Activated CD8-positive, alpha-beta memory T cell treated with anti-CD3 and anti-CD28 coated beads, Interleukin-2, amount 50 U/mL, for 48 hours (primary cell): Measurements from ENCODE around the gene PDS5B.
A peak's percentile ranks its signal among the peaks of the same experiment; 100 is the strongest.

Source experiments
- DNase-seq: peaks from one replicate; pipeline ENCODE4 v3.0.0-alpha.2; 2020

The PDS5B gene

GRCh38 chr13:32592082-32592481 is 5.8 kb downstream of the PDS5B start:
- no peak for DNase-seq

GRCh38 chr13:32594157-32594738 is 8.0 kb downstream of the PDS5B start:
- no peak for DNase-seq

DNA sequence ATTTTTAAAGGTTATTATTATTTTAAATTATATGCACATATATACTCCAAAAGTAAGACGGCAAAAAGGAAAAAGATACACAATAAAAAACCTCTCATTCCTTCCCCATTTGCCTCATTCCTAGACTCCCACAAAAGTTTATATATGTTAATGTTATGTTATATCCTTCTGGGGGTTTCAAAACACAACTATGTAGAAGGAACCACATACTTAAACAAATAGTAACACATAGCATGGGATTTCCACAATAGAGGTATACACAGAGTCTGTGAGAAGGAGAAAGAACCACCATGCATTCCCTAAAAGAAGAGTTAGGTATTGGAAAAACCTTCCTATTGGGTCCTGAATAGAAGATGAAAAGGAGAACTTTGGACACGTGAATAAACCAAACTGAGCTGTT is 9.1 kb downstream of the PDS5B start:
- DNase-seq, result no peak

GRCh38 chr13:32600890-32601289 is 14.6 kb downstream of the PDS5B start:
- DNase-seq, result no peak

- DNase-seq, result no peak
Observed at GRCh38 chr13:32609428-32609827, 23.2 kb downstream of the PDS5B start.

- no peak for DNase-seq
Observed at GRCh38 chr13:32610538-32610937, 24.3 kb downstream of the PDS5B start.

DNA sequence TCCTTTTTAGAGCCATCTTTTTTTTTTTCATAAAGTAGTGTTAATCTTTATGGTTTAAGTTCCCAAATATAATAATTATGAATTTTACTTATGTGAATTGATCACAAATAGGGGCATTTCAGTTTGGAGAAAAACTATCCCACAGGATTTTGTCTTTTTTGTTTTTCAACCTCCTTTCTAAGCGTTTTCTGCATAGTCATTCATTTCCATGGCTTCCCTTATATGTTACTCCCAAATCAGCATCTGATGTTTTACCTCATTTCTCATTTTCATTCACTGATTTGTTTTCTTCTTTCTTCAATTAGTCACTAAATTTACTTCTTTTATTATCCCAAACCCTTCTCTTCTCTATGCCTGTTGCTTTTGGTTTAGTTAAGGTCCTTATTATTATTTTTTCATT is 24.7 kb downstream of the PDS5B start:
- DNase-seq, result no peak

GRCh38 chr13:32616883-32617511 is 30.7 kb downstream of the PDS5B start:
- no peak for DNase-seq

DNA sequence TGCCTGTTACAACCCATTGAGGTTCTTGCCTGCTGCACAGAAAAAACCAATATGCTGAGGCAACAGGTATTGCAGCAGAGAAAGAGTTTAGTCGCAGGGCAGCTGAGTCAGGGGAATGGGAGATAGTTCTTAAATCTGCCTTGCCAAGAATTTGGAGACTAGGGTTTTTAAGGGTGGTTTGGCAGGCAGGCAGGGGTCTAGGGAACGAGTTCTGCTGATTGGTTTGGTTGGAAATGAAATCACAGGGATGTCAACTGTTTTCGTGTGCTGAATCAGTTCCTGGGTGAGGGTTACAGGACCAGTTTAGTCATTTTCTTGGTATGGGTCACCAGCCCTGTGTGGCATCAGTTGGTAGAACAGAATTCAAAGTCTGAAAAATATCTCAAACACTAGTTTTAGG is 36.6 kb downstream of the PDS5B start:
- DNase-seq, result no peak

- DNase-seq, result no peak
Observed at GRCh38 chr13:32624441-32624840, 38.2 kb downstream of the PDS5B start.

DNA sequence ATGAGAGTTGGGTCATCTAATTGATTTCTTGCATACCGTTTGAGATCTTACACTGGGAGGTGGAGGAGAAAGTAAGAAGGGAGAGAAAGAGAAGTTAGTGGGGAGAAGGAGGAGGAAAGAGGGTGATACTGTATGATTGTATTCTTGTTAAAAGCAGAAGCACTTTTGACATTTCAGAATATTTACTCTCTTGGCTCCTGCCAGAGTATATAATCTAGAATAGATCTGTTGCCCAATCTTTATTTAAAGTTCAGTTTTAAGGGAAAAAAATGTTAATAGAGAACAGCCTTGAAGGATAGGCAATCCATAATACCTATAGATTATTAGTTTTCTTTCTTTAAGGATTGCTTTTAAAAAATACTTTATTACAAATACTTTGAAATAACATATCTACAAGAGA is 41.5 kb downstream of the PDS5B start:
- DNase-seq, result no peak

GRCh38 chr13:32629313-32629712 is 43.1 kb downstream of the PDS5B start:
- no peak for DNase-seq

DNA sequence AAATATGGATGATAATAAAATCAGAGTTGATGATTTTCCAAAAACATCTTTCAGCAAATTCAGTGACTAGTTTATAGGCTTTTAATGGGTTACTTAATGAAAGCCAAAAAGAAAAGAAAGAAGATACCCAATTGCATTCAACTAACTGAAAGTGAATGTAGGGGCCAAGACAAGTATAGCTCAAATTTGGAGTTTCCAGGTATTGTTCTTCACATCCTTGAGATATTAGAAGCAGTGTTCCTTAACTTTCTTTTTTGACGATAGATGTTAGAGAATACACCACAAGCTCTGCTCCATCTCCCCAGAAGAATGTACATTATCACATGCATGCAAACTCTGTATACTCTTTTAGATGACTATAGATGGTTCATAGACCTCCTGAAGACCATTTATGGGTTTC is 43.6 kb downstream of the PDS5B start:
- DNase-seq, result no peak

- DNase-seq, result no peak
Observed at GRCh38 chr13:32632343-32632909, 46.2 kb downstream of the PDS5B start.

DNA sequence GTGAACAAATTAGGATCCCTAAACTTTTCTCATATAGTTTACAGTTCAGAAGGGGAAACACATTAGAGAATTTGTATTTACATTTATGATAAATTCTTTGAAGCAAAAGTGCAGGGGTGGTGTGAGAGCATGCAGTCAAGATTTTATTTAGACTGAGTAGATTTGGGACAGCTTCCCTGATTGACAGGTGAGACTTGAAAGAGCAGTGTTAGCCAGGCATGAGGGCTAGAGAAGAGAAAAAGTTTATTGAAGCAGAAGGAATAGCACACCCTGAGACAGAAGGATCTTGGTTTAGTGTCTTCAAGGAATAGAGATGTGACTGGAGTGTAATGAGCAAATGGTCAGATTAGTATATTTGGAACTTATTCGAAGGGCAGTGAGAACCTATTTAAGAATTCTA is 50.5 kb downstream of the PDS5B start:
- no peak for DNase-seq

GRCh38 chr13:32638739-32639138 is 52.5 kb downstream of the PDS5B start:
- no peak for DNase-seq

DNA sequence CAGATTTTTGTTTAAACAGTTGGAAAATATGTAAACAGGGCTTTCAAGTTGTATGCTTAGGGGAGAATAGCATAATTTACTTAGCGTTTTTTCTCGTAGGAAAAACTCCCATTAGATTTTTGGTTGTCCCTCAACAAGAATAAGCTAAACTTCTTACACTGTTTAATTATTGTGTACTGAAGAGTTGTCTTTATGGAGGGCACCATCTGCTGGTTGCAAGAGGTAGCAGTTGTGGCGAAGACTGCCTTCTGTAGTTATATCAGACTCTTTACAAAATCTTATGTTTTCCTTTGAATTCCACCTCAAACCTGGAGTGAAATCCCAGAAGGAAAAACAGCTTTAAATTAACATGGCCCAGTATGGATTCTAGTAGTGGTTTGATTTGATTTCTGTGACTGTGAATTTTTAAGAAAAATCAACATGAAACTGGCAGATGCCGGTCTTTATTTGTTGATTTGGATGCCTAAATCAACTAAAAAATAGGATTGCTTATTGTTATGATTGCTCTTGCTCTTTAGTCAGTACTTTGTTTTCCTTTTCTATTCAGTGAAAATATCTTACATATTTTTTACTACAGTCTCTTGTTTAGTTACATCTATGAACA is 53.4 kb downstream of the PDS5B start:
- DNase-seq, result no peak

- no peak for DNase-seq
Observed at GRCh38 chr13:32642316-32642715, 56.1 kb downstream of the PDS5B start.

DNA sequence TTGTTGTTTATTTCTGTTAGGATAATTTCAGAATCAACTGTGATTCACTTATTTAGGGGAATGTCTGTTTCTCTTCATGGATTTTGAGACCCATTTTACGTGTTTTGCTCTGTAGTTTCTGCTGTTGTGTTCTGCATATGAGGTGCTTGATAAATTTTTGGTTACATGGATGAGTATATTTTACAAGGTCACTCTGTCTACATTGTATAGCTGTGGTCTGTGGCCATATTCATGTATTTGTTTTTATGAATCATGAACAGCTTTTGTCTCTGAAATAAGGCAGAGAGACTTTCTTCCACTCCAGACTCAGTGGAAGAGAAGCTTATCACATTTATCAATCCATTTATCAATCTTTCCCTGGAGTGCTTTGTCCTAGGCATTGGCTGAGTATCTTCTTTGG is 56.6 kb downstream of the PDS5B start:
- DNase-seq, result no peak

GRCh38 chr13:32645854-32646253 is 59.6 kb downstream of the PDS5B start:
- DNase-seq, result peak; percentile 63

GRCh38 chr13:32647926-32648325 is 61.7 kb downstream of the PDS5B start:
- DNase-seq, result no peak

DNA sequence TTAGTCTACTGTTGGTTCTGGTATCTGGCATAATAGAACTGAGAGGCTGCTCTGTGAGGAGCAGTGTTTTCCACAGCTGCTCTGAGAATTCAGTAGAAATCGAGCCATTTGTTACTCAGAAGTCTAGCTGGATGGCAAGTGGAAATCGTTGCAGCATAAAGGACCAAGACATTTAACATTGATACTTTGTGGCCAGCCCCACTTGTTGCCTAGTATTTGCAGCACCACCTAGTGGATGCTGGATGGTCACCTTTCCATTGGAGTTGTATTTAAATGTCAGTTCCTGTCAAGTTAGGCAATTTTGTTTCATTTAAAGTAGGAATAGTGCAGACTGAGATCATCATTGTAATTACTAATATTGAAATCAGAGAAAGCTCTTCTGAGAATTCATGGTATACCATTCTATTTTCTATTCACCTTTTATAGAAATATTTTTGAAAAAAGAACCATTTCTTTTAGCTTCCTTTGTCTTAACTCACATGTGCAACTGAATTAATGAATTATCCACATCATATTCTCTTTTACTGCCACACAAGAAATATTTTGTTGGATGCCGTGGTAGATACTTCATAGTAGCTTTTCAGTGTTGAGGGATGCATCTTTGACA is 64.6 kb downstream of the PDS5B start:
- DNase-seq, result peak; percentile 64

DNA sequence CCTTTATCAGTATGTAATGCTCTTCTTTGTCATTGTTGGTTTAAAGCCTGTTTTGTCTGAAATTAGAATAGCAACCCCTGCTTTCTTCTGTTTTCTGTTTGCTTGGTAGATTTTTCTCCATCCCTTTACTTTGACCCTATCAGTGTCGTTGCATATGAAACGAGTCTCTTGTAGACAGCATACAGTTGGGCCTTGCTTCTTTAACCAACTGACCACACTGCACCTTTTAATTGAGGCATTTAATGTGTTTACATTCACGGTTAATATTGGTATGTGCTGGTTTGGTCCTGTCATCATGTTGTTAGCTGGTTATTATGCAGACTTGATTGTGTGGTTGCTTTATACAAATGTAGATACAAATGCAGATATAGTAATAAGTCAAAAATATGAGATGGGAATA is 71.1 kb downstream of the PDS5B start:
- DNase-seq, result no peak

GRCh38 chr13:32659736-32660135 is 73.5 kb downstream of the PDS5B start:
- no peak for DNase-seq
